K562 (cell line): ENCODE data around the gene EMC10. TPM values are rescaled to one million over a fixed set of nuclear protein-coding genes. Genes with fewer than 3 reads are reported as not detected.

Experiments used
- ATAC-seq: fragments of 200-7000 bp; cut with Tn5 transposase; 3 replicates; pipeline ENCODE4 v1.9.1; 2020; ENCODE audit warnings: moderate library complexity
- BruUV-seq: library from RNA; stranded (reverse); fragments of 400-500 nt; replicated peaks from 2 replicates; lab custom pipeline; 2021; lab: Mats Ljungman, UMichigan
- CTCF ChIA-PET: fragments of 300-600 bp; formaldehyde crosslinking; extraction: SDS; loops from one replicate; lab custom pipeline; 2021; ENCODE audit warnings: low intra/inter-chr PET ratio; lab: Yijun Ruan, JAX
- POLR2A ChIA-PET: fragments of 300-600, 350-650 bp; sonication (Branson Sonifier 250); formaldehyde crosslinking; extraction: SDS; loops from one replicate; lab custom pipeline; 2021; ENCODE audit warnings: antibody characterized with exemption, inconsistent platforms; lab: Yijun Ruan, JAX
- DNase-seq, 4 experiments: peaks; one replicate each; pipeline versions ENCODE4 v3.0.0 to v3.0.0-alpha.2; 2011 to 2018; ENCODE audit warnings: low spot score in 3 of 4, mixed read lengths in 3 of 4; ENCODE audit errors: extremely low read depth in 1 of 4
- FAIRE-seq: peaks from 2 replicates; lab custom pipeline; 2011; peaks lifted over from hg19 to GRCh38; lab: Jason Lieb, UNC
- H2AFZ ChIP-seq: 2 replicates; pipeline ENCODE4 v1.6.0; 2011; ENCODE audit warnings: low read depth, low read length, control low read depth, inconsistent platforms
- H3K27ac ChIP-seq: fragments of 200-600 bp; 3 replicates; pipeline ENCODE4 v1.8.0; 2011; ENCODE audit warnings: low read depth, mild to moderate bottlenecking, control low read depth, inconsistent platforms, low read length, moderate library complexity, mixed read lengths; ENCODE audit errors: extremely low read depth
- H3K27me3 ChIP-seq, 2 experiments: fragments of 300-600 bp in 1 of 2; 2 replicates in 1 of 2; 3 replicates in 1 of 2; pipeline versions ENCODE4 v1.6.0 to v1.8.0; 2011; ENCODE audit warnings: inconsistent platforms in 2 of 2, low read length in 2 of 2, mild to moderate bottlenecking in 1 of 2, mixed read lengths in 1 of 2, moderate library complexity in 1 of 2; ENCODE audit not compliant: control insufficient read depth in 2 of 2, insufficient read depth in 2 of 2
- H3K36me3 ChIP-seq: fragments of 300-600 bp; 3 replicates; pipeline ENCODE4 v1.8.0; 2011; ENCODE audit warnings: mild to moderate bottlenecking, low read length, inconsistent platforms; ENCODE audit not compliant: control insufficient read depth, insufficient read depth
- H3K4me1 ChIP-seq, 2 experiments: fragments of 200-600 bp in 1 of 2; replicated peaks in 1 of 2; 2 replicates in 1 of 2; 3 replicates in 1 of 2; pipeline versions ENCODE4 v1.5.1 to v1.8.0; 2011; ENCODE audit warnings: inconsistent platforms in 2 of 2, low read length in 2 of 2, mild to moderate bottlenecking in 1 of 2, mixed read lengths in 1 of 2, moderate library complexity in 1 of 2; ENCODE audit not compliant: control insufficient read depth in 2 of 2, insufficient read depth in 2 of 2
- H3K4me2 ChIP-seq: 2 replicates; pipeline ENCODE4 v1.6.1; 2011; ENCODE audit warnings: low read length, control low read depth, inconsistent platforms, mixed read lengths; ENCODE audit not compliant: insufficient read depth
- H3K4me3 ChIP-seq: fragments of 200-600 bp; sonication (generic), shearing (Covaris generic); 2 replicates; pipeline ENCODE4 v1.5.1; 2016; ENCODE audit warnings: control low read depth, inconsistent platforms
- H3K79me2 ChIP-seq: fragments of 200-600 bp; 3 replicates; pipeline ENCODE4 v1.8.0; 2011; ENCODE audit warnings: low read length, inconsistent platforms; ENCODE audit not compliant: control insufficient read depth, insufficient read depth
- H3K9ac ChIP-seq, 2 experiments: 2 replicates each; pipeline versions ENCODE4 v1.6.0 to v1.6.1; 2011; ENCODE audit warnings: low read depth in 2 of 2, low read length in 2 of 2, control low read depth in 1 of 2, inconsistent platforms in 1 of 2, mild to moderate bottlenecking in 1 of 2, mixed read lengths in 1 of 2; ENCODE audit not compliant: insufficient read depth in 1 of 2
- H3K9me1 ChIP-seq: one replicate; pipeline ENCODE4 v1.6.0; 2011; ENCODE audit warnings: inconsistent platforms, mild to moderate bottlenecking, low read length, moderate library complexity; ENCODE audit not compliant: control insufficient read depth, insufficient read depth
- H3K9me3 ChIP-seq: replicated peaks from 2 replicates; pipeline ENCODE4 v1.5.1; 2011; ENCODE audit warnings: low read depth, low read length, inconsistent platforms; ENCODE audit not compliant: control insufficient read depth, insufficient read depth
- H4K20me1 ChIP-seq: replicated peaks from 2 replicates; pipeline ENCODE4 v1.6.1; 2011; ENCODE audit warnings: low read length, inconsistent platforms, mixed read lengths; ENCODE audit not compliant: control insufficient read depth, insufficient read depth
- CHD4 ChIP-seq: fragments of 200-600 bp; sonication (generic); IDR thresholded peaks from 3 replicates; pipeline ENCODE4 v1.6.1; 2012; ENCODE audit warnings: low read depth, mild to moderate bottlenecking, mixed read lengths, low read length, inconsistent platforms; ENCODE audit not compliant: insufficient read depth, insufficient replicate concordance, poor library complexity, severe bottlenecking
- E2F3 ChIP-seq: fragments of 250-450 bp; sonication (Bioruptor Pico); IDR thresholded peaks from 2 replicates; pipeline ENCODE4 v1.4.0; 2020; ENCODE audit warnings: mild to moderate bottlenecking
- E2F6 ChIP-seq, 2 experiments: IDR thresholded peaks; 2 replicates each; pipeline ENCODE4 v1.6.1; 2011; ENCODE audit warnings: borderline replicate concordance in 1 of 2, control low read depth in 1 of 2, low read depth in 1 of 2, low read length in 1 of 2, mild to moderate bottlenecking in 1 of 2, mixed read lengths in 1 of 2, moderate library complexity in 1 of 2; ENCODE audit not compliant: insufficient read depth in 1 of 2, insufficient read length in 1 of 2, poor library complexity in 1 of 2, severe bottlenecking in 1 of 2; ENCODE audit errors: extremely low read depth in 1 of 2
- EGR1 ChIP-seq: fragments of 450-650 bp; conservative IDR thresholded peaks from 2 replicates; pipeline ENCODE4 v1.6.1; 2017; ENCODE audit warnings: mild to moderate bottlenecking
- NFIC ChIP-seq: fragments of 450-650 bp; IDR thresholded peaks from 2 replicates; pipeline ENCODE4 v1.6.1; 2017; ENCODE audit warnings: mild to moderate bottlenecking, inconsistent platforms
- NFRKB ChIP-seq: fragments of 450-650 bp; IDR thresholded peaks from 2 replicates; pipeline ENCODE4 v1.6.1; 2016; ENCODE audit warnings: low read depth
- RBFOX2 ChIP-seq: fragments of 200-400 bp; formaldehyde crosslinking; IDR thresholded peaks from 2 replicates; pipeline ENCODE4 v1.6.1; 2017; ENCODE audit warnings: low read depth, mild to moderate bottlenecking, low read length, moderate library complexity
- SMARCA4 ChIP-seq: fragments of 450-650 bp; IDR thresholded peaks from 2 replicates; pipeline ENCODE4 v1.6.1; 2016
- STAG1 ChIP-seq: sonication (generic); formaldehyde crosslinking; IDR thresholded peaks from 2 replicates; pipeline ENCODE4 v1.5.0; 2020; ENCODE audit warnings: missing genetic modification reagents, borderline replicate concordance
- U2AF2 ChIP-seq: fragments of 200-400 bp; formaldehyde crosslinking; optimal IDR thresholded peaks from 2 replicates; pipeline ENCODE3; 2017; ENCODE audit warnings: low read depth, mild to moderate bottlenecking, low read length
- WGBS: fragments of 100-300 bp; shearing (Covaris generic); methylation state at CpG from one replicate; pipeline ENCODE4 v1.1.6; 2016; ENCODE audit warnings: low coverage, mixed read lengths; ENCODE audit not compliant: insufficient coverage; ENCODE audit errors: missing lambda C conversion rate; 5-methylcytosine and 5-hydroxymethylcytosine counted together
- in situ Hi-C: fragments of 300-500 bp; cut with MboI; formaldehyde crosslinking; loops from 4 replicates; pipeline ENCODE4 v1.15.0; 2018; ENCODE audit warnings: inconsistent platforms, mixed read lengths
- intact Hi-C: fragments of 100-400 bp; cut with micrococcal nuclease; formaldehyde crosslinking; loops from 2 replicates; pipeline ENCODE4 v1.14.2; 2022
- polyA plus RNA-seq, 8 experiments: library from polyadenylated mRNA; depleted of rRNA in 4 of 8; stranded (reverse) in 5 of 8; unstranded in 3 of 8; fragments of >200 nt; fragmentation: Nextera tagmentation in 2 of 8; fragmentation: Illumina TruSeq in 1 of 8; extraction: Ambion mirVana in 2 of 8; extraction: Trizol in 1 of 8; gene quantifications; 2 replicates each; pipeline versions ENCODE4 v1.2.1 to v1.2.3, GENCODE V29; 2011 to 2014; ENCODE audit warnings: inconsistent platforms in 1 of 8, missing spikeins in 1 of 8
- total RNA-seq, 7 experiments: library from RNA; depleted of rRNA in 6 of 7; stranded (reverse); fragments of >200 nt in 6 of 7; fragmentation: Illumina TruSeq in 2 of 7; extraction: Trizol in 2 of 7; gene quantifications; 2 replicates each; pipeline versions ENCODE4 v1.2.1 to v1.2.3, GENCODE V29; 2011 to 2021; ENCODE audit warnings: low replicate concordance in 1 of 7
- TF ChIP-seq, protein P1 (sequence below): sonication (generic); formaldehyde crosslinking; IDR thresholded peaks from 2 replicates; pipeline ENCODE4 v1.8.0; 2022; ENCODE audit warnings: missing genetic modification reagents, mild to moderate bottlenecking, moderate library complexity, borderline replicate concordance

EMC10 gene
- total and polyA plus RNA-seq, 9 of the 15 experiments (the other 6 are each of a cell fraction or from before 2014, with no cell fraction given), result 1.4 to 46.0 (median 13.1) TPM

DNA sequence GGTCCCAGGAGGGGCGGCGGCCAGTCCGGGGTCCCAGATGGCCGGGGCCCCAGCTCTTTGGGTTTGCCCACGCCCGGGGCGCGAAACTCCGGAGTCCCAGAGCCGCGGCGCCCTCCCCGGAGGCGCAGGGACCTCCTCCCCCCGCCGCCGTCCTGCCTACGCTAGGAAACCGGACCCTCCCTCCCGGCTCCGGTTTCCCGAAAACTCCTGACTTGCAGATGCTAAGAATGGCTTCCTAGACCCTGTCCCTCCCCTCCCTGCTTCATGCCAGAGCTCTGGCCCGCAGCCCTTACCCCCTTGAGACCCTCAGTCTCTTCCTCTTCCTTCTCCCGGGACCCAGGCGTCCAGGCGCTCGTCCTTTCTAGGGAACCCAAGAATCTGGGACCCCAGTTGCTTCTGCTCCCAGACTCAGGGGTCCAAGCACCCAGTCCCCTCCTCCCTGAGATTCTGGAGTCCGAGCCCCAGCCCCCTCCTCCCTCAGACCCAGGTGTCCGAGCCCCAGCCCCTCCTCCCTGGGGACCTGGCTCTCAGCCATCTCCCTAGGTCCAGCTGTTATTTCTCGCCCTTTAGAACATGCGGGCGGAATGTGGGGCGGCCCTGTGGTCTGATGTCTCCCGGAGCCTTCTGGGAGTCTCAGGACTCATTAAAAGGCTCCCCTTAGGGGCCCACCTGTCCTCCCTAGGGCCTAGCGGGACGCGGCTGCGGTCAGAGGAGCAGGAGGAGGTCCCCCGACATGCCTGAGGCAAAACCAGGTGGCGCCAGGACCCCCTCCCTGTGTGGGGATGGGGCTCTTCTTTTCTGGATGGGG is 43.9 kb upstream of the EMC10 start, which contains the start of gene MYBPC2:
Gene MYBPC2 (plus strand): TSS at position 672 of the 808 bp plus-strand sequence. CDS start 62 bp downstream, at position 734.
- ATAC-seq, result peak; percentile 40
- H3K9me1 ChIP-seq, result no peaks in the 10 kb centered on the region
- peak within 1 kb of the TSS; percentile 85 for H3K4me2 ChIP-seq
- BruUV-seq, result no TSS peak
- in situ Hi-C loops, result no loop called here
- peaks cover 0 to 9% of the 10 kb centered on the region in 2 experiments; a peak in 2 of 5 replicates for H3K27me3 ChIP-seq
- no peak for FAIRE-seq
- no peaks in the 10 kb centered on the region for H3K9me3 ChIP-seq
- H3K9ac ChIP-seq, result peak within 1 kb of the TSS; percentile 68 to 88
- no peaks in the 10 kb centered on the region for H3K36me3 ChIP-seq
- H2AFZ ChIP-seq, result peak within 1 kb of the TSS; percentile 93
- DNase-seq, result peak in 3 of 4 experiments; percentile 46 to 55 (median 48)
- intact Hi-C loops, result no loop called here
- peak within 1 kb of the TSS; percentile 41; the same call in 2 of the 3 replicates for H3K27ac ChIP-seq
- H4K20me1 ChIP-seq, result no peaks in the 10 kb centered on the region
- H3K4me3 ChIP-seq, result peak within 1 kb of the TSS; percentile 53
- ChIA-PET POLR2A (interaction anchor here (0.6 kb wide), 1 partner anchor 171 kb away, joined by 3 read pairs; no protein-coding TSS in a partner anchor), CTCF (interaction anchor here (0.6 kb wide), 1 partner anchor 47 kb away, joined by 3 read pairs; no protein-coding TSS in a partner anchor)
- 8% methylated on average over 27 of the region's 40 CpGs for whole genome bisulfite sequencing
- H3K79me2 ChIP-seq, result no peaks in the 10 kb centered on the region
- peaks cover 12 to 54% of the 10 kb centered on the region in 2 experiments; a peak in 4 of 5 replicates for H3K4me1 ChIP-seq
- TF ChIP-seq CHD4, result peak; percentile 18
- TF ChIP-seq NFRKB, result no peak
- peak in 1 of 2 experiments; percentile 51 for TF ChIP-seq E2F6 (IDR thresholded peaks at IDR 0.05; ENCODE audit: borderline replicate concordance in 1 of 2, extremely low read depth in 1 of 2, insufficient read depth in 1 of 2, insufficient read length in 1 of 2, low read depth in 1 of 2, low read length in 1 of 2, poor library complexity in 1 of 2, severe bottlenecking in 1 of 2)
- 0 out of 2 replicates have a peak, but pooled peaks have one; percentile 15 for TF ChIP-seq EGR1
- TF ChIP-seq NFIC, result peak; percentile 83
- no peak for TF ChIP-seq RBFOX2
- TF ChIP-seq U2AF2, result no peak
- TF ChIP-seq SMARCA4, result no peak
- TF ChIP-seq STAG1 (CRISPR knock-in tag), result no peak
- no peak for TF ChIP-seq E2F3
- TF ChIP-seq, protein P1, sequence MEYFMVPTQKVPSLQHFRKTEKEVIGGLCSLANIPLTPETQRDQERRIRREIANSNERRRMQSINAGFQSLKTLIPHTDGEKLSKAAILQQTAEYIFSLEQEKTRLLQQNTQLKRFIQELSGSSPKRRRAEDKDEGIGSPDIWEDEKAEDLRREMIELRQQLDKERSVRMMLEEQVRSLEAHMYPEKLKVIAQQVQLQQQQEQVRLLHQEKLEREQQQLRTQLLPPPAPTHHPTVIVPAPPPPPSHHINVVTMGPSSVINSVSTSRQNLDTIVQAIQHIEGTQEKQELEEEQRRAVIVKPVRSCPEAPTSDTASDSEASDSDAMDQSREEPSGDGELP (CRISPR knock-in tag), result peak; percentile 76
